Gastrocnemius medialis (tissue), 4 donors: ENCODE results near the gene SCYL1. TPM values are rescaled to one million over a fixed set of nuclear protein-coding genes. Genes with fewer than 3 reads are reported as not detected.

Experiments used
- ATAC-seq, 2 donors: fragments of 150-250 bp; one replicate each; pipeline ENCODE4 v1.9.1; 2016
- DNase-seq, 2 donors: peaks; one replicate each; pipeline ENCODE4 v3.0.0-alpha.2; 2019
- H3K27ac ChIP-seq, 4 donors: fragments of 200-600 bp; sonication (generic); 1 replicate in 1 of 4; 2 replicates in 3 of 4; pipeline ENCODE4 v1.5.1; 2016 to 2018; ENCODE audit warnings: mild to moderate bottlenecking in 2 of 4, moderate library complexity in 1 of 4
- H3K27me3 ChIP-seq, 3 donors: fragments of 200-600 bp; sonication (generic) in 2 of 3; 1 replicate in 1 of 3; 2 replicates in 2 of 3; pipeline versions ENCODE4 v1.5.1 to v1.6.0; 2016 to 2019; ENCODE audit warnings: mild to moderate bottlenecking in 1 of 3, moderate library complexity in 1 of 3
- H3K36me3 ChIP-seq, 2 donors: fragments of 200-600 bp; sonication (generic) in 1 of 2; one replicate each; pipeline ENCODE4 v1.5.1; 2017 to 2018
- H3K4me1 ChIP-seq, 2 donors: fragments of 200-600 bp; sonication (generic) in 1 of 2; one replicate each; pipeline ENCODE4 v1.5.1; 2016 to 2017; ENCODE audit warnings: mild to moderate bottlenecking in 2 of 2
- H3K4me3 ChIP-seq, 4 donors: fragments of 200-600 bp; sonication (generic) in 3 of 4; 1 replicate in 1 of 4; 2 replicates in 3 of 4; pipeline ENCODE4 v1.5.1; 2016 to 2019; ENCODE audit warnings: mild to moderate bottlenecking in 2 of 4
- H3K9me3 ChIP-seq, 3 donors: fragments of 200-600 bp; sonication (generic) in 2 of 3; 1 replicate in 1 of 3; 2 replicates in 2 of 3; pipeline ENCODE4 v1.5.1; 2016 to 2019
- CTCF ChIP-seq, 5 experiments: fragments of 450-650 bp in 3 of 5; fragments of 200-600 bp in 2 of 5; sonication (generic) in 2 of 5; IDR thresholded peaks in 4 of 5; conservative IDR thresholded peaks in 1 of 5; 1 replicate in 4 of 5; 2 replicates in 1 of 5; pipeline ENCODE4 v1.5.1; 2016 to 2019; ENCODE audit warnings: antibody characterized with exemption in 5 of 5, mild to moderate bottlenecking in 3 of 5, moderate library complexity in 3 of 5
- POLR2A ChIP-seq, 2 donors: fragments of 450-650 bp; IDR thresholded peaks; one replicate each; pipeline ENCODE4 v1.6.1; 2017; ENCODE audit warnings: antibody characterized with exemption in 2 of 2, mild to moderate bottlenecking in 2 of 2, moderate library complexity in 2 of 2
- in situ Hi-C, 4 donors: fragments of 200-750 bp; cut with MboI; loops; one replicate each; pipeline versions ENCODE4 v1.15.0 to v1.8.0; 2017; ENCODE audit warnings: low sequenced_read_pairs in 4 of 4
- intact Hi-C: fragments of 100-400 bp; cut with DNase I; formaldehyde crosslinking; loops from one replicate; pipeline ENCODE4 v1.15.1; 2023; ENCODE audit warnings: low total_unique reads
- total RNA-seq, 4 donors: library from RNA; depleted of rRNA; stranded (reverse); fragments of >200 nt; gene quantifications; one replicate each; pipeline versions ENCODE4 v1.1.0 to v1.2.3, GENCODE V29; 2016

SCYL1 gene
- total RNA-seq, 4 donors from 2014 or later, result 120 to 162 (median 133) TPM

DNA sequence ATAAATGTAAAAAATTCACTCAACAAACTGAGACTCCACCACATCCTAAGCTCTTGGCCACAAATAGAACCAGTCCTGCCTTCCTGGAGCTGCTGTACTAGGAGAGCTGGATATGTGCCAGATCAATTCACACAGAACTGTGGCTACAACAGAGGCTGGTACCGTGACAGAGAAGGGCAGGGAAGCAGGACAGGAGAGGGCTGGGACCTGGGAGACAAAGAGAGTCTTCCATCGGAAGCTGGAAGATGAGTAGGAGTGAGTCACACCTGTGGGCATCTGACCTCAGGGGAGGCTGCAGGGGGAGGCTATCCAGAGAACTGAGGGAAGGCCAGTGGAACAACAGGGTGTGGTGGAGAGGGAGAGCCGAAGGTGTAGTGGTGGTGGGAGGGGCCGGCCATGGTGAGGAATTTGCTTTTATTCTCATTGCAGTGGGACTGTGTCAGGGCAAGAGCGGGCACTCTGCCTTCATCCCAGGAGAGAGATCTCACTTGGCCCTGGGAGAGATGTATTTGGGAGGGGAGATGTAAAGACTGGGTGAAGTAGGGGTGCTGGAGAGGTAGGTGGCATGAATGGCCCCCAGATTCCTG, 35.2 kb downstream of the SCYL1 start:
- TF ChIP-seq POLR2A (IDR thresholded peaks at IDR 0.05) (no peak), CTCF (IDR thresholded peaks at IDR 0.05 in 4 of 5, conservative IDR thresholded peaks at IDR 0.05 in 1 of 5) (no peak)
- no peak overlapping the region for H3K4me3 ChIP-seq
- intact Hi-C loops, result loop anchor here (1.0 kb wide), 1 partner anchor 9 kb away; no protein-coding TSS in a partner anchor
- peak; percentile 14 to 18 for ATAC-seq
- in situ Hi-C loops, result no loop called here
- H3K9me3 ChIP-seq, result no peaks in the 10 kb centered on the region
- H3K4me1 ChIP-seq, result peaks cover 62% of the 10 kb centered on the region in 2 donors
- peak in 1 of 2 donors; percentile 62 for DNase-seq
- H3K27ac ChIP-seq, result peak overlapping the region; percentile 95 to 99 (median 97)
- no peaks in the 10 kb centered on the region for H3K36me3 ChIP-seq
- H3K27me3 ChIP-seq, result no peaks in the 10 kb centered on the region

DNA sequence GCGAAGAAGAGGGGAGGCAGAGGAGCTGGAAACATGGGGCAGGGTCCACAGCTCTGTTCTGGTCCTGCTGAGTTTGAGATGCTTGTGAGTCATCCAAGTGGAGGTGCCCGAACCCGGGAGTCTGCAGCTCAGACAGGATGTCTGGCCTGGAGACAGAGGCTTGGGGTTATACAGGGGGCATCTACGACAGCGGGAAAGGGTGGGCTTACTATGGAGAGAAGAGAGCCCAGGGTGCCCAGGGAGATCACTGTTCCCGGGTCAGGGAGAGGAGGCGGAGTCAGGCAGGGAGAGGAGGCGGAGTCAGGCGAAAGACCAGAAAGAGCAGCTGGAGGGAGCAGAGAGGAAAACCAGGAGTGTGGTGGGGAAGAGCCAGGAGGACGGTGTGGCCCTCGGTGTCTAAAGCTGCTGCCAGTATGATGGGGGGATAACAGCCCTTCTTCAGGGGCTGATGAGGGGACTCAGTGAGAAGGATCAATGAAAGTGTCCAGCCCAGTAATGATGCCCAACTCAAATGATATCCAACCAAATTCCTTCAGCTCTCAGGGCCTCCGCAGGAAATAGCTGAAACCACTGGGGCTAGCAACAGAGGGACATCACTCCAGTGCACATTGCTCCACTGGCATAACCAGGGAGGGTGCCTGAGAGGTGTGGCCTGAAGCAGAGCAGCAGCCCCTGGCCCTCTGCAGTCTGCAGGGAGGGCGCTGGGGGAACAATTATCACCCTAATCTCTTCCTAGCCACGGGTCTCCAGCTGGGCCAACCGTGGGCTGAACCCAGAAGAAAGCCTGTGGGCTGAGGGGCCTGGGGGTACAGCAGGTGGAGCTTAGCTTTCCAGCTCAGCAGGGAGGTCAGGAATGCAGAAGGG, 35.9 kb downstream of the SCYL1 start:
- Histone ChIP-seq H3K9me3 (no peaks in the 10 kb centered on the region), H3K4me3 (no peak overlapping the region), H3K4me1 (peaks cover 56 to 57% of the 10 kb centered on the region in 2 donors), H3K27ac (peak overlapping the region; percentile 95 to 99 (median 97)), H3K27me3 (no peaks in the 10 kb centered on the region), H3K36me3 (no peaks in the 10 kb centered on the region)
- intact Hi-C loops, result loop anchor here (1.0 kb wide), 1 partner anchor 9 kb away; no protein-coding TSS in a partner anchor
- TF ChIP-seq CTCF (IDR thresholded peaks at IDR 0.05 in 4 of 5, conservative IDR thresholded peaks at IDR 0.05 in 1 of 5), result no peak
- TF ChIP-seq POLR2A (IDR thresholded peaks at IDR 0.05), result no peak
- in situ Hi-C loops, result no loop called here
- ATAC-seq (peak in 1 of 2 donors; percentile 19), DNase-seq (peak in 1 of 2 donors; percentile 70)

DNA sequence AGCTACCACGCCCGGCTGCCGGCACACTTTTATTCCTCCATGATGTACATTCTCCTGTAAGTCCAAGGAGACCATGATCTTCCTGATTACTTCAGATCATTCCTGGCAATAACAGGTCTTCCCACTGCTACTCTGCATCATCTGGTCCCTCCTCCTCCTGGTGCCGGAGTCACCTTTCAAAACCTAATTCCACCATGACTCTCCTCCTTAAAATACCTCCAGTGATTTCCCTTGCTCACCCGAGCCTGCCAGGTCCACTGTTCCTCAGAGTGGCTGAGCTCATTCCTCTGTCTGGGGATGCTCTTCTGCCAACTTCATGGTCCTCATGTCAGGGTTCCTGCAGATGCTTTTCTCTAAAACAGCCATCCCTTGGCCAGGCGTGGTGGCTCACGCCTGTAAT, 37.1 kb downstream of the SCYL1 start:
- Histone ChIP-seq H3K9me3 (no peaks in the 10 kb centered on the region), H3K27me3 (no peaks in the 10 kb centered on the region), H3K27ac (peak overlapping the region; percentile 49 to 98 (median 84)), H3K4me3 (no peak overlapping the region), H3K4me1 (peaks cover 44% of the 10 kb centered on the region in 2 donors), H3K36me3 (no peaks in the 10 kb centered on the region)
- intact Hi-C loops (no loop called here), in situ Hi-C loops (no loop called here)
- peak; percentile 36 to 43 for ATAC-seq
- peak in 1 of 2 donors; percentile 70 for DNase-seq
- TF ChIP-seq POLR2A (IDR thresholded peaks at IDR 0.05) (no peak), CTCF (IDR thresholded peaks at IDR 0.05 in 4 of 5, conservative IDR thresholded peaks at IDR 0.05 in 1 of 5) (no peak)

GRCh38 chr11:65562788-65563187, 37.9 kb downstream of the SCYL1 start:
- Histone ChIP-seq H3K36me3 (no peaks in the 10 kb centered on the region), H3K27me3 (no peaks in the 10 kb centered on the region), H3K9me3 (no peaks in the 10 kb centered on the region), H3K4me1 (peaks cover 42 to 44% of the 10 kb centered on the region in 2 donors), H3K4me3 (no peak overlapping the region), H3K27ac (peak overlapping the region in 3 of 4 donors; percentile 49 to 98 (median 96))
- DNase-seq (no peak), ATAC-seq (no peak)
- intact Hi-C loops, result no loop called here
- no peak for TF ChIP-seq CTCF (IDR thresholded peaks at IDR 0.05 in 4 of 5, conservative IDR thresholded peaks at IDR 0.05 in 1 of 5)
- TF ChIP-seq POLR2A (IDR thresholded peaks at IDR 0.05), result no peak
- in situ Hi-C loops, result no loop called here
